GM08714 (cell line): ENCODE results near the gene ERC1.

Experiments used
- H3K4me3 ChIP-seq: fragments of 200-500 bp; sonication (Bioruptor generic); 2 replicates; pipeline ENCODE4 v1.5.1; 2014; ENCODE audit warnings: mild to moderate bottlenecking, low read length, inconsistent platforms
- ZNF274 ChIP-seq: IDR thresholded peaks from 2 replicates; pipeline ENCODE4 v1.6.1; 2012; ENCODE audit warnings: mild to moderate bottlenecking, low read depth, low read length

The ERC1 gene

DNA sequence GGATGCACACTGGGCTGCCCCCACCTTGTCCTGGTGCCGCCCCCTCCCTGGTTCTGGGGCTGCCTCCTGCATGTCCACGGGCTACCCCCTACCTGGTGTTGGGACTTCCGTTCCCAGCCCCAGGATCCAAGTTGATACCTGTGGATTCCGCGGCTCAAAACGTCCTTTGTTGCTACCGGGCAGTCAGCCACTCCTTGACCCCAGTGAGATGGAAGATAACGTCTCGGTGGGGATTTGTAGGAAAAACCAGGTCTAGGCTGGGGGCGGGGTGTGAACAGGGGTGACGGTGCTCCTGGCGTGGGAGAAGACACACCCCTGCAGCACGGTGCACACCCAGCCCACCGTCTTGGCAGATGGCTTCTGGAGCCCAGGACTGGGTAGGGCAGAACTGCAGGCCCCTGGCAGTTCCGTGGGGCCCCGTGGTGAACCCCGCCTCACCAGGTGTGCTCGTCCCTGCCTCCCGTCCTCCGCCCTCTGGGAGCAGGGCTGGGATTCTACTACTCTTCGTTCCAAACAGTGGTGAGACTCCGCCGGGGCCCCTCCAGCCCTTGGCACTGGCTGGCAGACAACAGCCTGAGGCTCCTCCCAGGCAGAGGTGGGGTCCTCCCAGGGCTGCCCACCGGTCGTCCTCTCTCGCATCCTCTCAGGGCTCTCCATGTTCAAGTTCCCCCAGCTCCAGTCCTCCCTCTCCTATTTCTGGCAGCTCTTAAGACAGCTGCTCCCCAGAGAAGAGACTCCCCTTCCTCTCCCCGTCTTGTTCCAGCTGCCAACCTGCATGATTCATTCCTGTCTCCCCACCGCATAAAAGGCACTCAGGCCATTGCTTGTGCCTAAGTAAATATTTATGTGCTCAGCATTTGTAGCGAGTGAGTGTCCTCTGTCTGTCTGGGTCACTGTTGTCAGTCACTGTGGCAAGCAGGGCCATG, 527.8 kb downstream of the ERC1 start:
- TF ChIP-seq ZNF274, result no peak
- no peak overlapping the region for H3K4me3 ChIP-seq

DNA sequence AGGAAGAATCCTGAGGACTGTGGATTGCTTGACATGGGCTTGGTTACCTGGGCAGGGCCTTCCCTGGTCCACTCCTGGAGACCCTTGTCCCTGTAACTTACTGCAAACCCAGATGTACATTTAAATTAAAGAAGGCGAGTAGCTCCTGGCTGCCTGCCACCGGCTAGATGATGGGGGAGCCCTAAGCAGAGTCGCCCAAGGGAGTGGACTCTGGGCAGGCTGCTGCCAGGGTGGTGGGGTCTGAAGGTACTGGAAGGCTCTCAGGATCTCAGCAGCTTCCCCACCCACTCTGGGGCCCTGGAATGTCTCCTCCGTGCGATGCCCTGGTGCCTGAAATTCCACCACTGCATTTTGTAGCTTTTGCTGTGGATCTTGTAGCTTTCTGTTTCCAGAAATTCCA, 528.6 kb downstream of the ERC1 start:
- no peak overlapping the region for H3K4me3 ChIP-seq

DNA sequence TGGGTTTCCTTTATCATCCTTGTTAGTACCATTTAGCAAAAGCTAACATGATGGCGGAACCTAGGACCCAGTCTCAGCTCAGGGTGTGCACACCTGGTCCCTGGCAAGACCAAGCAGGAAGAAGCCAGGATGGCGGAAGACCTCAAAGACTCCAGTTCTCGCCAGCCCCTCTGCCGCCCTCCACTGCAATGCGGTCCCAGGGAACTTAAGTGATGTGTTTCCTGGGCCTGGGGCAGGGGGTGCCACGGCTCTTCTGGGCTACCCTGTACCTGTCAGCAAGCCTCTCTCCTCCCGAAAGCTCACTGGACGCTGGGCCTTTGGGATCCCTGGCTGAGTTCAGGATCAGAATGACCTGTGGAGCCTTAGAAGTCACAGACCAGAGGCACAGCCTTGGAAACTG, 532.0 kb downstream of the ERC1 start:
- no peak for TF ChIP-seq ZNF274

More for the DNA sequence above, 528.6 kb downstream of the ERC1 start:
- TF ChIP-seq ZNF274, result no peak

DNA sequence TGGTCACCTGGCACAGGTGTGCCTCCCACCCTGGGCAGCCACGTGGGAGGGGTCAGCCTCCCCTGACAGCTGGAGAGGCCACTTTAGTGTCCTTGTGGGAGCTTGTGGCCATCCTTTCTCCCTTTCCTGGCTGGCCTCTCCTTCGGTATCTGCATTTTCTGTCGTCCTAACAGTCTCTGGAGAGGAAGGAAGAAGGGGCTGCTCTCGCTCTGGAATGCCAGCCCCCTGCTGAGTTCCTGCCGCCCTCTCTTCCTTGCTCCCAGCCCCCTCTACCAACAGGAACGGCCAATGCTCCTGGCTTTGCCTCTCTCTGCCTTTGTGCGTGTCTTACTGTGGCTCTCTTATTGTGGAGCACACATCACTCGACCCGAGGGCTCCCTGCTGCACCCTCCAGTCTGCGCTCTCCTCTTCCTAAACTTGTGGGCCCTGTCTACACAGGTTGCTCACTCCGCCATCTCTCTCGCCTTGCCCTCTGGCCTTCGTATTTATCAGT, 532.6 kb downstream of the ERC1 start:
- TF ChIP-seq ZNF274, result no peak
- no peak overlapping the region for H3K4me3 ChIP-seq

More for the DNA sequence above, 532.0 kb downstream of the ERC1 start:
- H3K4me3 ChIP-seq, result no peak overlapping the region

DNA sequence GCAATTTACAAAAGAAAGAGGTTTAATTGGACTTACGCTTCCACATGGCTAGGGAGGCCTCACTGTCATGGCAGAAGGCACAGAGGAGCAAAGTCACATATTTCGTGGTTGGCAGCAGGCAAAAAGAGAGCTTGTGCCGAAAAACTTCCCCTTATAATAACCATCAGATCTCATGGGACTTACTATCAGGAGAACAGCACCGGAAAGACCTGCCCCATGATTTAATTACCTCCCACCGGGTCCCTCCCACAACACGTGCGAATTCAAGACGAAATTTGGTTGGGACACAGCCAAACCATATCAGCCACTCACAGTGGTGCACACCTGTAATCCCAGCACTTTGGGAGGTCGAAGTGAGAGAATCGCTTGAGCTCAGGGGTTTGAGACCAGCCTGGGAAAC, 534.8 kb downstream of the ERC1 start:
- no peak for TF ChIP-seq ZNF274
- H3K4me3 ChIP-seq, result no peak overlapping the region

DNA sequence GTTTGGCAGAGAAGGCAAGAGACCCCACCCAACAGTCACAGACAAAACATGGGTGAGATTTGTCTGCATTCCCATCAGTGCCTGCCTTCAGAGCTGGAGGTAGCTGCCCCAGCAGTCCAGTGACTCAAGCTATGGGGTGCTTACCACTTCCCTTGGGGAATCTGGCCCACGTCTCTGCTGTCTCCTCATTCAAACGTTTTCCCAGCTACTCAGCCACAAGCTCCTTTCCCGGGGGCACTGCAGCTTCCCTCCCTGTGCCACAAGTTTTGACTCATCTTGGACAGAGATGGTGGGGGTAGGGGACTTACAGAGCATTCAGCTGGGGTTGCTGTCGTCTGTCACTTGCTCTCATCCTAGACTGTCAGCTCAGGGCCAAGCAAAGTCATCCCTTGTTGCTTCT, 536.8 kb downstream of the ERC1 start:
- H3K4me3 ChIP-seq, result no peak overlapping the region
- no peak for TF ChIP-seq ZNF274

DNA sequence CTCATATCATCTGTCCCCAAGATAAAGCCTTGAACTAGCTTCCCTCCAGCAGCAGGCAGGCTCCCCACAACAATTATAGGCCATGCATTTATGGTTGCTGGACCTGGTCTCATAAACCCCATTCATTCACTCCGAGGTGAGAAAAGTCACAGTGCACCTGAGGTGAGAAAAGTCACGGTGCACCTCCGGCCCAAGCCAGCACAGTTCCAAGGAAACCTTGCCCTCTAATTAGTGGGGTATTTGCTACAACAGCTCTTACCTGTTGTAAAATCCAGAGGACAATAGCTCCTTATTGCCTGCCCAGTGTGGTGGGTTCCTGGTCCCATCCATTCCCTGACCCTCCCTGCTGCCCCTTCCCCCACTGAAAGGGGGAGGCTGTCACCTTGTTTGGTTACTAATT, 537.8 kb downstream of the ERC1 start:
- H3K4me3 ChIP-seq, result no peak overlapping the region
- no peak for TF ChIP-seq ZNF274

DNA sequence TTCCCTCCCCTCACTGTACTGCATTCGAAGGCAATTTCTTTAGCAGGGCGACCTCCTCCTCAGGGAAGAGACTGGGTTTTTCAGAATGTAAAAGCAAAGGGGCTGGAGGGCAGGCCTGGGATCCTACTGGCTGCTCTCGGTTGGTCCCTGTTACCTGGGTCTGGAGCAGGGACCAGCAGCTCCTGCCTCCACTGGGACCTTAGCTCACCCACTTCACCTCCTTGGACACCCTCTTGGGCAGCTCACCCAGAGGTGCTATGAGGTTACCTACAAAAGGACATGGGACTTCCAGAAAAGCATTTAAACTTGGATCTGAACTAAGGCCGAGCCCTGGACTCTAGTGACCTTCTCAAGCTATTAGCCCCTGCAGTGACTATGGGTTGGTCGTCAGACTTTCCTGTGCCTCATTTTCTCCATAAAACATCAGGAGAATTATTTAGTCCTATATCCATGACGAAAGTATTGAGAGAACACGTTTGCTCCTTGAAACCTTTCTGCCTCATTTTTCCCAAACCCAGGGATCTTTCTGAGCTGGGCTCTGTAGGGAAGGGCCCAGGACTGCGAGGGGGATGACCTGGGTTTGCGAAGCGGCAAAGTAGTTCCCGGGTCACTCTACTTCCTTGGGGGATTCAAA, 538.3 kb downstream of the ERC1 start:
- no peak for TF ChIP-seq ZNF274
- peak overlapping the region; percentile 68 for H3K4me3 ChIP-seq

DNA sequence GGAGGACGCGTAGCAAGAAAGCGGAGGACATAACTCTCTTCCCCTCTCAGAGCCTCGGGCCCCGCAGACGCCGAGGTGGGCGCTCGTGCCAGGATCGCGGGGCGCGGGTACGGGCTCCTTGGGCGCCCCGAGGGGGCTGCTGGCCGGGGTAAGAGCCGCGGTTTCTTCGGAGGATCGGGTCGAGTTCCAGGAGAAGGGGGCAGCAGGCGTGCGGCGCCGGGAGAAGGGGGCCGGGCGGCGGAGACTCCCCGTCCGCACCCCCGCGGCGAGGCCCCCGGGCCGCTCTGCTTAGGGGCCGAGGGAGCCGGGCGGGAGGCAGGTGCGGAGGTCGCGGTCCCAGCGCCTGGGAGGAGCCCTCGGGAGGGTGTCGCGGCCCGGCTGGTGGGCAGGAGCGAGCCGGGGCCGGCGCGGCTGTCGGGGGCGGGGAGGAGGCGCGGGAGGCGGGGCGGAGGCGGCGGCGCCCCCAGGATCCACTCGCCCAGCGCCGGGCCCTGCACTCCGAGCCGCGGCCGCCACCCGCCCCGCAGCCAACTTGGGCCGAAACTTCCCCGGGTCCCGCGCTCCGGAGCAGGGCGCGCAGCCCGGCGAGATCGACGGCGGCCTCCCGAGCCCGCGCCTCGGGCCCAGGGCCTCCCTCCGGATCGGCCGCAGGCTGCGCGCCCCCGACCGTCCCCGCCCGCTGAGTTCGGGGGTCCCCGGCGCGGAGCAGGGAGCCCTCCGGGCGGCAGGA, 539.0 kb downstream of the ERC1 start:
- no peak for TF ChIP-seq ZNF274
- peak overlapping the region; percentile 68 for H3K4me3 ChIP-seq

DNA sequence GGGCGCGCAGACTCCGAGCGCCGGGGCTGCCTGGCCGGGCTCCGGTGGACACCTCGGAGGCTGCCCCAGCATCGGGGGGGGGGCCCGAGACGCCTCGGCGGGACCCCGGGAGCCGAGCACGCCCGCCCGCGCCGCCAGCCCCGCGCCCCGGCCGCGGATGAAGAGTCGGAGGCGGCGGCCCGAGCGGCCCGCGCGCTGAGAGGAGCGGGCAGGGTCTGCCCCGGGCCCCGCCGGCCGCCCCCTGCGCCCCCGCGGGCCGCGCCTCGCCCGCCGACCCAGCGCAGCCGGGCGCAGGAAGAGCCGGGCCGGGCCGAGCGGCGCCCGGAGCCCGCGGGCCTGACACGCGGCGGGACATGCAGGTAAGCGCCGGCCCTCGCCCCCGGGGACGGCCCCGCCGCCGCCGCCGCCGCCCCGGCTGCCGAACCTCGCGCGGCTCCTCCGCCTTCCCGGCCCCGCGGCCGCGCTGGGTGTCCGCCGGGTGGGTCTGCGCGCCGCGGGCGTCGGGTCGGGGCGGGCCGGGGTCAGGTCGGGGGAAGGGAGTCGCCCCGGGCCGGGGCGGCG, 539.6 kb downstream of the ERC1 start:
- H3K4me3 ChIP-seq, result peak overlapping the region; percentile 81
- TF ChIP-seq ZNF274, result no peak

DNA sequence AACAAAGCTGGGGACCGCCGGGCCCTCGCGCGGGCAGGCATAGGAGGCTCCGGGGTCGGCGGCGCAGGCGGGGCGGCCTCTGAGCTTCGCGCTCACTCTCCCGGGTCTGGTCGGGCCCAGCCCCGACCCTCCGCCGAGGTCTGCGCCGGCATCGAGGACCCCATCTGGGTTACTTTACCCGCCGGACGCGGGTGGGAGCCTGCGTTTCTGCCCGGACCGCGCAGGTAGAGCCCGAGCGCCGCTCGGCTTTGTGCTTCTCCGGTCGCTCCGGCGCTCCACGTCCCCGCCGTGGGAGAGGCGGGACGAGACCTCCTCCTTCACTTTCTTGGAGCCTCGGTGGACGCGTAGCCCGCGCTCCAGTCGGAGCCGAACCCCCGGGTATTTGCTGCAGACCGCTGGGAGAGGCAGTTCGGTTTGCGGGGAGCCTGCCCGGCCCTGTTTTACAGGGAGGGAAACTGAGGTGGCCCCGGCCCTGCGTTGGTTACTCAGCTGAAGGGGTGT, 540.2 kb downstream of the ERC1 start:
- H3K4me3 ChIP-seq, result peak overlapping the region; percentile 81
- TF ChIP-seq ZNF274, result no peak

DNA sequence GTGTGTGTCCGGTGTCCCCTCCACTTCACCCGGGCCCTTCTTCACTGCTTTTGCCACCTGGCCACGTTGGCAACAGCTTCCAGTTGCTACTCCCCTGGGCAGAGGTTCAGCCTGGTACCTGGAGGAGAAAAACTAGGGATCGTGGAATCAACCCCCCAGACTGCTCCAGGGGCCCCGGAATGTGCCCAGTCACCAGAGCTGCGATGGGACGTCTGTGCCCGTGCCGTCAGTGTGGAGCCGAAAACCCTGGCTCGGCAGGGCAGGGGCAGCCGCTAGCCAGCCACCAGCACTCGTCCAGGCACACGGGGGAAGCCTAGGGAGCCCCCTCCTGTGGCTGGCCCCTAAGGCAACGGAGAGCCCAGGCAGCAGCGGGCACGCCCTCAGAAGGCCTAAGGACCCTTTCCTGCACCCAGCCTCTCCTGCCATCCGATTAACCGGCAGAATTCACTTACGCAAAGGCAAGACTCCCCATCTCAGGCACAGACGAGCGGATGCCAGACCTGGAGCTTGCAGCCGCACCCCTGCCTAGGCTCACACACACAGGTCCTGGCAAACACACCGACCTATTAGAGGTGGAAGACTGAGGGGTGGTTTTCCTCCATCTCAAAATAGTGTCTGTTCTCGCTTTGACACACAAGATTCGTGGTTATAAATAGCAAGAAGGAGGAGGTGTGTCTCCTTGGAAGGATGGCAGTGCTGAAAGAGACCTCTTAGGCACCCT, 540.8 kb downstream of the ERC1 start:
- peak overlapping the region; percentile 81 for H3K4me3 ChIP-seq
- TF ChIP-seq ZNF274, result no peak

DNA sequence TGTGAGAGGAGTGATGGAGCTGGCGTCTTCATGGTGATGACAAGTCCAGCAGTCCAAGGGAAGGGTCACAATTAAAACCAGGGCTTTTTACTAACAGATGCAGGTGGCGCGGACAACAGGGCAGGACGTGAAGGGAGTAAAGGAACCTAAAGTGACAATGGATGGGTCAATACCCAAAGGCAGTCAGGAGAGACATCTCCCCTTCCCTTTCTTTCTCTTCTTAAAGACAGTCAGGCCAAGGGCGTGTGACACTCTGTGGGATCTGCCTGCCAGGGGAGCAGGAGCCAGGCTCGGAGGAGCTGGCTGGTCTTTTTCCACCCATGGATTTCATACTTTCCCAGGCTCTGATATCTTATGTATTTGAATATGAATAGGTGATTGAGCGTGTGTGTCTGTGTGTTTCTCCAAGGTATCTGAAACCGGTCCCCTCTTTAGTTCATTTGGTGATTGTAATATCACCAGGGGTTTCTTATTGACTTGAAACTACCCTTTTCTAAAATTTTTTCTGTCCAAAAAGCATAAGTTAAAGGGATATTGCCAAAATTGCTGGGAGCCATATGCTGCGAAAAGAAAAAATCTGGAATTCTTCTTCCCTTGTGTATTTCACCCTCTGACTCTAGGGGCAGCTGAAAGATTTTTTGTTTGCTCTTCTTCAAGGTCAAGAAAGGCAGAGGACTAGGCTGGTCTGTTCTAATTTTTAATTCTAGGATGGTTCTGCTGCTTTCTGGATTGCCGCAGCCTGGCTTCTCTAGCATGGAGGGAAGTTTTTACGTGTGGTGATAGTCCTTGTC, 541.5 kb downstream of the ERC1 start:
- H3K4me3 ChIP-seq, result peak overlapping the region; percentile 81; the same call in 1 of the 2 replicates
- TF ChIP-seq ZNF274, result no peak
